ENCODE results near the gene KRT4.

KRT4 gene

GRCh38 chr12:52806821-52807543, 6.9 kb downstream of the KRT4 start:
- Histone ChIP-seq H3K36me3 (replicated peaks) (no peaks in the 10 kb centered on the region), H3K27ac (no peak overlapping the region), H3K4me3 (ENCODE audit: low read depth, low read length) (no peak overlapping the region), H3K27me3 (replicated peaks) (peaks cover 2% of the 10 kb centered on the region)
- in situ Hi-C loops (cut with HindIII; ENCODE audit: low pct_ligation_motif_present, low sequenced_read_pairs), result no loop called here
- DNase-seq, result no peak
- TF ChIP-seq CTCF (IDR thresholded peaks at IDR 0.05; ENCODE audit: low read depth, low read length, missing control alignments), result no peak

DNA sequence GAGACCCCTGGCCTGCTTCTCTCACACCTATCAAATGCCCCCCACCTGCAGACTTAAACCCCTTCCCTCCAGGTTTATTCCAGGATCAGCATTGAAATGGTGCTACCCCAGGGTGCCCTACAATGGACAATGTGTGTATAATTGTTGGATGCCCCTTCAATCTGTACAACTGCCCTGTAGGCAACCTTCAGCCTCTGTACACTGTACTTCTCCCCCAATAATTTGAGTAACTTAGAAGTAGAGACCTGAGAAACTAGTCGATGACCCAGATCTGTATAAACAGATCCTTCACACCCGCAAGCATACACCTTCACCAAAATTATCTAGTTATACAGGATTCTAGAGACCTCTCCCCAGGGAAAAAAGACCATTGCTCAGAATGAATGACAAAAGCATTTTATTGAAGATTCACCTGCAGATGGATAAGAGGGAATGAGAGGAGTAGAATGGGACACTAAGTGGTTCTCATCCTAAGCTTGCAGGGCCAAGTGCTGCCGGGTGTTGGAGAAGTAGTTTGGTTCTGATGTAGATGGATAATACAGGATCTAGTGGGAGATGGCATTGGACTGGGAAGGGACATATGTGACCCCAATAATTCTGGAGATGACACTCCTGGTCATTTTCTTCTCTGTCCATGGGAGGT, 7.6 kb downstream of the KRT4 start:
- no peak for DNase-seq
- no peak for TF ChIP-seq CTCF (IDR thresholded peaks at IDR 0.05; ENCODE audit: low read depth, low read length, missing control alignments)
- H3K27me3 ChIP-seq (replicated peaks), result peaks cover 2% of the 10 kb centered on the region
- H3K36me3 ChIP-seq (replicated peaks), result no peaks in the 10 kb centered on the region
- in situ Hi-C loops (cut with HindIII; ENCODE audit: low pct_ligation_motif_present, low sequenced_read_pairs), result no loop called here
- no peak overlapping the region for H3K27ac ChIP-seq
- no peak overlapping the region for H3K4me3 ChIP-seq (ENCODE audit: low read depth, low read length)

GRCh38 chr12:52805739-52806138, 8.2 kb downstream of the KRT4 start:
- Histone ChIP-seq H3K4me3 (ENCODE audit: low read depth, low read length) (no peak overlapping the region), H3K36me3 (replicated peaks) (no peaks in the 10 kb centered on the region), H3K27me3 (replicated peaks) (peaks cover 2% of the 10 kb centered on the region), H3K27ac (no peak overlapping the region)
- in situ Hi-C loops (cut with HindIII; ENCODE audit: low pct_ligation_motif_present, low sequenced_read_pairs), result no loop called here
- no peak for DNase-seq
- TF ChIP-seq CTCF (IDR thresholded peaks at IDR 0.05; ENCODE audit: low read depth, low read length, missing control alignments), result no peak

DNA sequence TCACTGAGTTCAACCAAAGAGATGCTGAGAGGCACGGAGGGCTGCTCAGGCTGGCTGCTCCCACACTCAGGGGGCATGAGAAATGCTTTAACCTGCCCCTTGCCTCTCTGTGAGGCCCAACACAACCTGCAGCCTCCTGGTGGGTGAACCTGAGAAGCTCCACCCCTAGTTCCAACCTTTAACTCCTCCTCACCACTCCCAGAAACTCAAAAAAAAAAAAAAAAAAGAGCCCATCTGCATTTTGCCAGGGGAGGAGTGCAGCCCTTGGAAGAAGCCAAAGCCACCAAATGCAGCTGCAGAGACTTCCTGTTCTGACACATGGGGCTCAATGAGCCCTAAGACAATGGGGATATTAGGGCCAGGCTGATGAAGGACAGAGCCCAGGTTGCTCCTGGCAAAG, 8.9 kb downstream of the KRT4 start:
- Histone ChIP-seq H3K27ac (no peak overlapping the region), H3K27me3 (replicated peaks) (peaks cover 2% of the 10 kb centered on the region), H3K4me3 (ENCODE audit: low read depth, low read length) (no peak overlapping the region), H3K36me3 (replicated peaks) (no peaks in the 10 kb centered on the region)
- in situ Hi-C loops (cut with HindIII; ENCODE audit: low pct_ligation_motif_present, low sequenced_read_pairs), result no loop called here
- TF ChIP-seq CTCF (IDR thresholded peaks at IDR 0.05; ENCODE audit: low read depth, low read length, missing control alignments), result no peak
- DNase-seq, result no peak

- in situ Hi-C loops (cut with HindIII; ENCODE audit: low pct_ligation_motif_present, low sequenced_read_pairs), result no loop called here
- Histone ChIP-seq H3K27ac (no peak overlapping the region), H3K4me3 (ENCODE audit: low read depth, low read length) (no peak overlapping the region), H3K36me3 (replicated peaks) (no peaks in the 10 kb centered on the region), H3K27me3 (replicated peaks) (peaks cover 2% of the 10 kb centered on the region)
- no peak for TF ChIP-seq CTCF (IDR thresholded peaks at IDR 0.05; ENCODE audit: low read depth, low read length, missing control alignments)
- DNase-seq, result no peak
These were observed 11.5 kb downstream of the KRT4 start for GRCh38 chr12:52802442-52802841.

Data from brain microvascular endothelial cell (primary cell).